H1 (cell line): ENCODE results near the gene CYP4F11. TPM values are rescaled to one million over a fixed set of nuclear protein-coding genes. Genes with fewer than 3 reads are reported as not detected.

Experiments
- ZNF274 ChIP-seq: IDR thresholded peaks from 2 replicates; pipeline ENCODE4 v1.7.0; 2012; ENCODE audit warnings: low read length, borderline replicate concordance; ENCODE audit errors: extremely low read depth
- polyA plus RNA-seq, 7 experiments: library from polyadenylated mRNA; depleted of rRNA in 3 of 7; stranded (reverse) in 5 of 7; unstranded in 2 of 7; fragments of >200 nt in 5 of 7; fragments of 200-250 nt in 2 of 7; gene quantifications; 1 replicate in 5 of 7; 2 replicates in 1 of 7; 4 replicates in 1 of 7; pipeline versions ENCODE4 v1.2.1 to v1.2.3, GENCODE V29; 2011 to 2013; ENCODE audit warnings: missing spikeins in 2 of 7, mixed read lengths in 2 of 7
- total RNA-seq: library from RNA; stranded (reverse); fragmentation: NEBNext Ultra II Directional; extraction: Animal tissue kit (Norgen Biotek cat#: 25700); gene quantifications from 2 replicates; pipeline ENCODE4 v1.2.1, GENCODE V29; 2021

CYP4F11 gene
- total and polyA plus RNA-seq, 2 of the 8 experiments (the other 6 are each of a cell fraction or from before 2014, with no cell fraction given): not detected

GRCh38 chr19:15919243-15919642, 15.1 kb downstream of the CYP4F11 start (continued):
- no peak for TF ChIP-seq ZNF274
